ENCODE data around the gene AQR.

DNA sequence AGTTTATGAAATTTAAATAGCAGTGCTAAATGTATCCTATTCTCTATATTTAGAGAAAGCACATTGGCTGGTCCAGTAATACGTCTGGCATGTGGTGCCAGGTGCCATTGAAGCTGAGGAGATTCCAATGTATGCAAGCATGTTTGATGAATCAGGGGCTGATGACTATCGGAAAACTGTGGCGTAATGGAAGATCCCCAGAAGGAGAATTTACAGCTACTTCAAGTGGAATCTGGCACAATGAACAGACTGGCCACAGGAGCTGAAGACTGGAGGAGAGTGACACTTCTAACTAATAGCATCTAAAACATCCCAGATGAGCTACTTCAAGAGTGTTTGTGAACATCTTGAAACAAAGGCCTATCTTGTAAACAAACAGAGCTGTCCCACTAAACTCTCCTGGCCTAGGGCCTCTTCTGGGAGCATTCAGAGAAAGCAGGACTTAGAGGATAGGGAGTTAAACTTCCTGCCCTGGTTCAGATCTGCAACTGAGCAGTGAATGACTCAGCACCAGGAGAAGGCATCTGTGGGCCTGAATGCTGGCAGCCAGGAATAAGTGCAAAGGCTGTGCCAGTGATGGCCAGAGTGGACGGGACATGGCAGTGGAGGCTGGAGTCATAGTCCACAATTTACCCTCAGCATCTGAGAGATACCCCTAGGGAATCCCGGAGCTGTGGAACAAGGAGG, 159.0 kb downstream of the AQR start:
- TF ChIP-seq, protein P1, sequence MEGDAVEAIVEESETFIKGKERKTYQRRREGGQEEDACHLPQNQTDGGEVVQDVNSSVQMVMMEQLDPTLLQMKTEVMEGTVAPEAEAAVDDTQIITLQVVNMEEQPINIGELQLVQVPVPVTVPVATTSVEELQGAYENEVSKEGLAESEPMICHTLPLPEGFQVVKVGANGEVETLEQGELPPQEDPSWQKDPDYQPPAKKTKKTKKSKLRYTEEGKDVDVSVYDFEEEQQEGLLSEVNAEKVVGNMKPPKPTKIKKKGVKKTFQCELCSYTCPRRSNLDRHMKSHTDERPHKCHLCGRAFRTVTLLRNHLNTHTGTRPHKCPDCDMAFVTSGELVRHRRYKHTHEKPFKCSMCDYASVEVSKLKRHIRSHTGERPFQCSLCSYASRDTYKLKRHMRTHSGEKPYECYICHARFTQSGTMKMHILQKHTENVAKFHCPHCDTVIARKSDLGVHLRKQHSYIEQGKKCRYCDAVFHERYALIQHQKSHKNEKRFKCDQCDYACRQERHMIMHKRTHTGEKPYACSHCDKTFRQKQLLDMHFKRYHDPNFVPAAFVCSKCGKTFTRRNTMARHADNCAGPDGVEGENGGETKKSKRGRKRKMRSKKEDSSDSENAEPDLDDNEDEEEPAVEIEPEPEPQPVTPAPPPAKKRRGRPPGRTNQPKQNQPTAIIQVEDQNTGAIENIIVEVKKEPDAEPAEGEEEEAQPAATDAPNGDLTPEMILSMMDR (IDR thresholded peaks at IDR 0.05 in 2 of 3, conservative IDR thresholded peaks at IDR 0.05 in 1 of 3; ENCODE audit: borderline replicate concordance in 1 of 3, insufficient read depth in 1 of 3, low read depth in 2 of 3, low read length in 2 of 3), result no peak
- TF ChIP-seq CEBPB (IDR thresholded peaks at IDR 0.05; ENCODE audit: low read depth) (no peak), POLR2A (IDR thresholded peaks at IDR 0.05; ENCODE audit: borderline replicate concordance, extremely low read depth, insufficient read depth, insufficient read length) (no peak), POLR2AphosphoS5 (IDR thresholded peaks at IDR 0.05; ENCODE audit: low read depth, low read length) (no peak), EZH2 (IDR thresholded peaks at IDR 0.05) (no peak), SP1 (IDR thresholded peaks at IDR 0.05; ENCODE audit: low read depth) (no peak), YY1 (IDR thresholded peaks at IDR 0.05; ENCODE audit: extremely low read depth, insufficient replicate concordance, low read depth, low read length) (no peak), EZH2phosphoT487 (IDR thresholded peaks at IDR 0.05; ENCODE audit: borderline replicate concordance) (no peak), RAD21 (IDR thresholded peaks at IDR 0.05; ENCODE audit: low read depth) (no peak)
- TF ChIP-seq, protein P2, sequence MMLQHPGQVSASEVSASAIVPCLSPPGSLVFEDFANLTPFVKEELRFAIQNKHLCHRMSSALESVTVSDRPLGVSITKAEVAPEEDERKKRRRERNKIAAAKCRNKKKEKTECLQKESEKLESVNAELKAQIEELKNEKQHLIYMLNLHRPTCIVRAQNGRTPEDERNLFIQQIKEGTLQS (IDR thresholded peaks at IDR 0.05), result no peak
- TF ChIP-seq, protein P3, sequence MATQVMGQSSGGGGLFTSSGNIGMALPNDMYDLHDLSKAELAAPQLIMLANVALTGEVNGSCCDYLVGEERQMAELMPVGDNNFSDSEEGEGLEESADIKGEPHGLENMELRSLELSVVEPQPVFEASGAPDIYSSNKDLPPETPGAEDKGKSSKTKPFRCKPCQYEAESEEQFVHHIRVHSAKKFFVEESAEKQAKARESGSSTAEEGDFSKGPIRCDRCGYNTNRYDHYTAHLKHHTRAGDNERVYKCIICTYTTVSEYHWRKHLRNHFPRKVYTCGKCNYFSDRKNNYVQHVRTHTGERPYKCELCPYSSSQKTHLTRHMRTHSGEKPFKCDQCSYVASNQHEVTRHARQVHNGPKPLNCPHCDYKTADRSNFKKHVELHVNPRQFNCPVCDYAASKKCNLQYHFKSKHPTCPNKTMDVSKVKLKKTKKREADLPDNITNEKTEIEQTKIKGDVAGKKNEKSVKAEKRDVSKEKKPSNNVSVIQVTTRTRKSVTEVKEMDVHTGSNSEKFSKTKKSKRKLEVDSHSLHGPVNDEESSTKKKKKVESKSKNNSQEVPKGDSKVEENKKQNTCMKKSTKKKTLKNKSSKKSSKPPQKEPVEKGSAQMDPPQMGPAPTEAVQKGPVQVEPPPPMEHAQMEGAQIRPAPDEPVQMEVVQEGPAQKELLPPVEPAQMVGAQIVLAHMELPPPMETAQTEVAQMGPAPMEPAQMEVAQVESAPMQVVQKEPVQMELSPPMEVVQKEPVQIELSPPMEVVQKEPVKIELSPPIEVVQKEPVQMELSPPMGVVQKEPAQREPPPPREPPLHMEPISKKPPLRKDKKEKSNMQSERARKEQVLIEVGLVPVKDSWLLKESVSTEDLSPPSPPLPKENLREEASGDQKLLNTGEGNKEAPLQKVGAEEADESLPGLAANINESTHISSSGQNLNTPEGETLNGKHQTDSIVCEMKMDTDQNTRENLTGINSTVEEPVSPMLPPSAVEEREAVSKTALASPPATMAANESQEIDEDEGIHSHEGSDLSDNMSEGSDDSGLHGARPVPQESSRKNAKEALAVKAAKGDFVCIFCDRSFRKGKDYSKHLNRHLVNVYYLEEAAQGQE (IDR thresholded peaks at IDR 0.05; ENCODE audit: low read depth), result no peak
